ENCODE data around the gene LRRC41. TPM values are rescaled to one million over a fixed set of nuclear protein-coding genes. Genes with fewer than 3 reads are reported as not detected.
"Not testable (repeated sequence)": the region's sequence is repeated elsewhere in the genome, so short reads cannot be mapped to it uniquely, and the experiment has no call there.

The LRRC41 gene
- total RNA-seq, 1 donor from 2014 or later = 58.4 TPM

DNA sequence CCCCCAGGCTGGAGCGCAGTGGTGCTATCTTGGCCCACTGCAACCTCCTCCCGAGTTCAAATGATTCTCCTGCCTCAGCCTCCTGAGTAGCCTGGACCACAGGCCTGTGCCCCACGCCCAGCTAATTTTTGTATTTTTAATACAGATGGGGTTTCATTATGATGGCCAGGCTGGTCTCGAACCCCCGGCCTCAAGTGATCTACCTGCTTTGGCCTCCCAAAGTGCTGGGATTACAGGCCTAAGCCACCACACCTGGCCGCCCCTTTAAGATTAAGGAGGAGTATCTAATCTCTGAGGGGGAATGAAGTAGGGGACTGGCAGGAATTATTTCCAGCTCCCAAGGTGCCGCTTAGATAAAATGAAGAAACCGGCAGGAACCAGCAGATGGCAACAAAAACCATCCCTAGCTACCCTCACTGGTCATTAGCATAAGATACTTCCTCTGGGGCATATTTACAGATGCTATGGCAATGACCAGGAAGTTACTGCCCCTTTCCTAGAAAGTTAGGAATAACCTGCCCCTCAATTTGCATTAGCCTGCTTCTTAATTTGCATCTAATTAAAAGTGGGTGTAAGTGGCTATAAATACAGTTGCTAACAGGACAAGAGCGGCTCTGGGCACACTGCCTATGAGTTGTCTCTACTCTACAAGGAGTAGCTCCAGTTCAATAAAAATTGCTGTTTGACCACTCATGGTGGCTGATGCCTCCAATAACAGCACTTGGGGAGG is 30.0 kb upstream of the LRRC41 start:
- Histone ChIP-seq H3K27me3 (no peaks in the 10 kb centered on the region), H3K4me3 (no peak overlapping the region), H3K36me3 (no peaks in the 10 kb centered on the region), H3K4me1 (no peaks in the 10 kb centered on the region), H3K27ac (no peak overlapping the region), H3K9me3 (no peaks in the 10 kb centered on the region)
- no peak for DNase-seq (ENCODE audit: extremely low spot score in 2 of 2)
- TF ChIP-seq POLR2A (IDR thresholded peaks at IDR 0.05) (no peak), POLR2AphosphoS5 (IDR thresholded peaks at IDR 0.05; ENCODE audit: insufficient read depth in 1 of 2, low read depth in 1 of 2) (no peak)
- TF ChIP-seq, protein P1, sequence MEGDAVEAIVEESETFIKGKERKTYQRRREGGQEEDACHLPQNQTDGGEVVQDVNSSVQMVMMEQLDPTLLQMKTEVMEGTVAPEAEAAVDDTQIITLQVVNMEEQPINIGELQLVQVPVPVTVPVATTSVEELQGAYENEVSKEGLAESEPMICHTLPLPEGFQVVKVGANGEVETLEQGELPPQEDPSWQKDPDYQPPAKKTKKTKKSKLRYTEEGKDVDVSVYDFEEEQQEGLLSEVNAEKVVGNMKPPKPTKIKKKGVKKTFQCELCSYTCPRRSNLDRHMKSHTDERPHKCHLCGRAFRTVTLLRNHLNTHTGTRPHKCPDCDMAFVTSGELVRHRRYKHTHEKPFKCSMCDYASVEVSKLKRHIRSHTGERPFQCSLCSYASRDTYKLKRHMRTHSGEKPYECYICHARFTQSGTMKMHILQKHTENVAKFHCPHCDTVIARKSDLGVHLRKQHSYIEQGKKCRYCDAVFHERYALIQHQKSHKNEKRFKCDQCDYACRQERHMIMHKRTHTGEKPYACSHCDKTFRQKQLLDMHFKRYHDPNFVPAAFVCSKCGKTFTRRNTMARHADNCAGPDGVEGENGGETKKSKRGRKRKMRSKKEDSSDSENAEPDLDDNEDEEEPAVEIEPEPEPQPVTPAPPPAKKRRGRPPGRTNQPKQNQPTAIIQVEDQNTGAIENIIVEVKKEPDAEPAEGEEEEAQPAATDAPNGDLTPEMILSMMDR (IDR thresholded peaks at IDR 0.05) = no peak
- intact Hi-C loops (cut with DNase I) = no loop called here

DNA sequence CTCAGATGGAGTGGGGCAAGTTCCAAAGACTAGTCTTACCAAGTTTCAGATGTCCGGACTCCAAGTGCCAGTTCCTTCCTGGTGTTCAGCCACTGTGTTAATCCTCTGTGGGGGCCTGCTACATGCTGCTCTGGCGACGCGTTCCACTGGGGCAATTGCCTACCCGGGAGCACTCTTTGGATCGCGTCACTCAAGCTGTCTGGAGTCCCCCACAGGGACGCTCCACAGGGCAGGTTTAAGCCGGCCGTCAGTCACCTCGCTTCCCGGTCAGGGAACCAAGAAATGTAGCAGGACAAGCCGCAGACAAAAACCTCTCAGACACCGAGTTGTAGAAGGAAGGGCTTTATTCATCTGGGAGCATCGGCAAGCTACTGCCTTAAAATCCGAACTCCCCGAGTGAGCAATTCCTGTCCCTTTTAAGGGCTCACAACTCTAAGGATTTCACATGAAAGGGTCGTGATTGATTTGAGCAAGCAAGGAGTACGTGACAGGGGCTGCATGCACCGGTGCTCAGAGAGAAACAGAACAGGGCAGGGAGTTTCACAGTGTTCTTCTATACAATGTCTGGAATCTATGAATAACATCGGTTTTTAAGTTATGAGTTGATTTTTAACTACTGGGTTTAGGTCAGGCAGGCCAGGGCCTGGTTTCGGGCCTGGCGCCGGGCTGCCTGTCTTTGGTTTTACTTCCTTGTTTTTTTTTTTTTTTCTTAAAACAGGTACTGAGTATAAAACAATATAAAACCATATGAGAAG is 28.5 kb upstream of the LRRC41 start:
- H3K9me3 ChIP-seq; intact Hi-C loops (cut with DNase I); H3K36me3 ChIP-seq; H3K27me3 ChIP-seq; H3K4me1 ChIP-seq; DNase-seq (ENCODE audit: extremely low spot score in 2 of 2); H3K27ac ChIP-seq; H3K4me3 ChIP-seq: not testable (repeated sequence)

DNA sequence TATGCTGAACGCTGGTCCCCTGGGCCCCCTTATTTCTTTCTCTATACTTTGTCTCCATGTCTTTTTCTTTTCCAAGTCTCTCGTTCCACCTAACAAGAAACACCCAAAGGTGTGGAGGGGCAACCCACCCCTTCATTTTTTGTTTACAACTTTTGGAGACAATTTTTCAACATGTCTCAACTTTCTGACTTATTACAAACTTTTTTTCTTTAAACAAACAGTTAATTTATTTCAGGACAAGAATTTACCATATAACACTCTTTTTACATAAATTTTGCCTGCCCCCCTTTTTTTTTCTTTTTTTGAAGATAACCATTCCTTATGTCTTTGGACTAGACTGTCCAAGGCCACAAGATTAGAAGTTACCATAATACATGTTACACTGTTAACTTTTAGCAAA is 27.0 kb upstream of the LRRC41 start:
- H3K36me3 ChIP-seq; H3K27me3 ChIP-seq; intact Hi-C loops (cut with DNase I): not testable (repeated sequence)

DNA sequence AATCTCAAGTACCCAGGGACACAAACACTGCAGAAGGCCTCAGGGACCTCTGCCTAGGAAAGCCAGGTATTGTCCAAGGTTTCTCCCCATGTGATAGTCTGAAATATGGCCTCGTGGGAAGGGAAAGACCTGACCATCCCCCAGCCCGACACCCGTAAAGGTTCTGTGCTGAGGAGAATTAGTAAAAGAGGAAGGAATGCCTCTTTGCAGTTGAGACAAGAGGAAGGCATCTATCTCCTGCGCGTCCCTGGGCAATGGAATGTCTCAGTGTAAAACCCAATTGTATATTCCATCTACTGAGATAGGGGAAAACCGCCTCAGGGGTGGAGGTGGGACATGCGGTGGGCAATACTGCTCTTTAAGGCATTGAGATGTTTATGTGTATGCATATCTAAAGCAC is 26.4 kb upstream of the LRRC41 start:
- intact Hi-C loops (cut with DNase I); H3K27me3 ChIP-seq; H3K9me3 ChIP-seq; H3K36me3 ChIP-seq; DNase-seq (ENCODE audit: extremely low spot score in 2 of 2); H3K4me3 ChIP-seq; H3K27ac ChIP-seq; H3K4me1 ChIP-seq: not testable (repeated sequence)

More for the DNA sequence above, 27.0 kb upstream of the LRRC41 start:
- DNase-seq (ENCODE audit: extremely low spot score in 2 of 2); H3K4me1 ChIP-seq; H3K4me3 ChIP-seq; H3K27ac ChIP-seq; H3K9me3 ChIP-seq: not testable (repeated sequence)

DNA sequence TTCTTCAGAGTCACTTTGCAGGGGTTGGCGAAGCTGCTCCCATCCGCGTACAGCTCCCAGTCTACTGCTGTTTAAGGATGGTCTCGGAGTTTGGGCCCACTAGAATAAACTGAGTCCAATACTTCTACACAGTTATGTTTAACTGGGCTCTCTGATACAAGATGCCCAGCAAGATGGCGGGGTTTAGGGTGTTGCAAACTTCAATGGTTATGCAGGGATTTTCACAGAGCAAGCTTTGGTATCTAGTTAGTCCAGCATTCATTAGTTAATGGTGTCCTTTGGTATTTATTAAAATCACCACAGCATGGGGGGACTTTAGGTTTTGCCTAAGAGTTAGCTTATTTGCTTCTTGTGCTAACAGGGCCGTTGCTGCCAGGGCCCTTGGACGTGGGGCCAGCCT is 24.8 kb upstream of the LRRC41 start:
- H3K36me3 ChIP-seq; intact Hi-C loops (cut with DNase I); H3K27ac ChIP-seq; H3K9me3 ChIP-seq; DNase-seq (ENCODE audit: extremely low spot score in 2 of 2); H3K4me1 ChIP-seq; H3K27me3 ChIP-seq; H3K4me3 ChIP-seq: not testable (repeated sequence)

DNA sequence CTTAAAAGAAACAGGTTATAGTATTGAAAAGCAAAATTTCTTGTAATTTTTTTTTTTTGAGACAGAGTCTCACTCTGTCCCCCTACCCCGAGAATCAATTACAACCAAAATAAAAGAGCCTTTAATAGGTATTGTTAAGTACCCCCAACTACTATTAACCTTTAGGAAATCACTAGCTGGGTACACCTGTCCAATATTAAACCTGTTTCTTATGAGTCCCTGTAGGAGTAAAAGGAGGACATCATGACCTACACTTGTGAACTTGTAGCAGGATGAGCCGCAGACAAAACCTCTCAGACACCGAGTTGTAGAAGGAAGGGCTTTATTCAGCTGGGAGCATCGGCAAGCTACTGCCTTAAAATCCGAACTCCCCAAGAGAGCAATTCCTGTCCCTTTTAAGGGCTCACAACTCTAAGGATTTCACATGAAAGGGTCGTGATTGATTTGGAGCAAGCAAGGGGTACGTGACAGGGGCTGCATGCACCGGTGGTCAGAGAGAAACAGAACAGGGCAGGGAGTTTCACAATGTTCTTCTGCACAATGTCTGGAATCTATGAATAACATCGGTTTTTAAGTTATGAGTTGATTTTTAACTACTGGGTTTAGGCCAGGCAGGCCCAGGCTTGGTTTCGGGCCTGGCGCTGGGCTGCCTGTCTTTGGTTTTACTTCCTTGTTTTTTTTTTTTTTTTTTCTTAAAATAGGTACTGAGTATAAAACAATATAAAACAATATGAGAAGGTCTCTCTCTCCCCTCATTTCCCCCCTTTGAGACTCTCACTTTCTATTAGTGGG is 22.1 kb upstream of the LRRC41 start:
- H3K27me3 ChIP-seq; H3K9me3 ChIP-seq; H3K4me1 ChIP-seq; H3K4me3 ChIP-seq; intact Hi-C loops (cut with DNase I); DNase-seq (ENCODE audit: extremely low spot score in 2 of 2); H3K36me3 ChIP-seq; H3K27ac ChIP-seq: not testable (repeated sequence)

DNA sequence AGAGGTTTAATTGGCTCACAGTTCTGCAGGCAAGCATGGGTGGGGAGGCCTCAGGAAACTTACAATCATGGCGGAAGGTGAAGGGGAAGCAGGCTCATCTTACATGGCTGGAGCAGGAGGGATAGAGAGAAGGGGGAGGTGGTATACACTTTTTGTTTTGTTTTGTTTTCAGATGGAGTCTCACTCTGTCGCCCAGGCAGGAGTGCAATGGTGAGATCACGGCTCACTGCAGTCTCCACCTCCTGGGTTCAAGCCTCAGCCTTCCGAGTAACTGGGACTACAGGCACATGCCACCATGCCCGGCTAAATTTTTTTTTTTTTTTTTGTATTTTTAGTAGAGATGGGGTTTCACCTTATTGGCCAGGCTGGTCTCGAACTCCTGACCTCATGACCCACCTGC is 18.8 kb upstream of the LRRC41 start:
- H3K36me3 ChIP-seq; H3K9me3 ChIP-seq; intact Hi-C loops (cut with DNase I); H3K4me3 ChIP-seq; H3K4me1 ChIP-seq; H3K27me3 ChIP-seq; DNase-seq (ENCODE audit: extremely low spot score in 2 of 2); H3K27ac ChIP-seq: not testable (repeated sequence)

DNA sequence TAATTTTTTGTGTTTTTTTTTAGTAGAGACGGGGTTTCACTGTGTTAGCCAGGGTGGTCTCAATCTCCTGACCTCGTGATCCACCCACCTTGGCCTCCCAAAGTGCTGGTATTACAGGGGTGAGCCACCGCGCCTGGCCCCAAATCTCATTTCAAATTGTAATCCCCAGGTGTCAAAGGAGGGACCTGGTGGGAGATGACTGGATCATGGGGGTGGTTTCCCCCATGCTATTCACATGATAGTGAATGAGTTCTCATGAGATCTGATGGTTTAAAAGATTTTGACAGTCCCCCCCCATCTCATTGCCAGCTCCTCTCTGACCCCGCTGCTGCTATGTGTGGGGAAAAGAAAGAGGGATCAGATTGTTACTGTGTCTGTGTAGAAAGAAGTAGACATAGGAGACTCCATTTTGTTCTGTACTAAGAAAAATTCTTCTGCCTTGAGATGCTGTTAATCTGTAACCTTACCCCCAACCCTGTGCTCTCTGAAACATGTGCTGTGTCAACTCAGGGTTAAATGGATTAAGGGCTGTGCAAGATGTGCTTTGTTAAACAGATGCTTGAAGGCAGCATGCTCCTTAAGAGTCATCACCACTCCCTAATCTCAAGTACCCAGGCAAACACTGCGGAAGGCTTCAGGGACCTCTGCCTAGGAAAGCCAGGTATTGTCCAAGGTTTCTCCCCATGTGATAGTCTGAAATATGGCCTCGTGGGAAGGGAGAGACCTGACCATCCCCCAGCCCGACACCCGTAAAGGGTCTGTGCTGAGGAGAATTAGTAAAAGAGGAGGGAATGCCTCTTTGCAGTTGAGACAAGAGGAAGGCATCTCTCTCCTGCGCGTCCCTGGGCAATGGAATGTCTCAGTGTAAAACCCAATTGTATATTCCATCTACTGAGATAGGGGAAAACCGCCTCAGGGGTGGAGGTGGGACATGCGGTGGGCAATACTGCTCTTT is 16.8 kb upstream of the LRRC41 start:
- intact Hi-C loops (cut with DNase I); H3K9me3 ChIP-seq; DNase-seq (ENCODE audit: extremely low spot score in 2 of 2); H3K27ac ChIP-seq; H3K4me1 ChIP-seq; H3K27me3 ChIP-seq; H3K4me3 ChIP-seq: not testable (repeated sequence)
- peaks cover 0 to 22% of the 10 kb centered on the region in 2 donors for H3K36me3 ChIP-seq

DNA sequence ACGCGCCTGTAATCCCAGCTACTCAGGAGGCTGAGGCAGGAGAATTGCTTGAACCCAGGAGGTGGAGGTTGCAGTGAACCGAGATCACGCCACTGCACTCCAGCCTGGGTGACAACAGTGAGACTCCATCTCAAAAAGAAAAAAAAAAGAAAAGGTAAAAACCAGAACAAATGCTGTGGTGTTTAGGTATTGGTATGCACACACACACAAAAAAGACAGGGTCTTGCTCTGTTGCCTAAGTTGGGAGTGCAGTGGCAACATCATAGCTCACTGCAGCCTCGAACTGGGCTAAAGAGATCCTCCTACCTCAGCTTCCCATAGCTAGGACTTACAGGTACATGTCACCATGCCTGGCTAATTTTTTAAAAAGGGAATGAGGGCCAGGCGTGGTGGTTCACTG is 15.9 kb upstream of the LRRC41 start:
- H3K27me3 ChIP-seq; DNase-seq (ENCODE audit: extremely low spot score in 2 of 2); H3K4me1 ChIP-seq; H3K9me3 ChIP-seq; H3K4me3 ChIP-seq; H3K27ac ChIP-seq; intact Hi-C loops (cut with DNase I): not testable (repeated sequence)
- H3K36me3 ChIP-seq = peaks cover 0 to 26% of the 10 kb centered on the region in 2 donors
